Measurements from ENCODE around the gene TP53RK.
A peak's percentile ranks its signal among the peaks of the same experiment; 100 is the strongest.
"Not testable (repeated sequence)": the region's sequence is repeated elsewhere in the genome, so short reads cannot be mapped to it uniquely, and the experiment has no call there.

Gene TP53RK

DNA sequence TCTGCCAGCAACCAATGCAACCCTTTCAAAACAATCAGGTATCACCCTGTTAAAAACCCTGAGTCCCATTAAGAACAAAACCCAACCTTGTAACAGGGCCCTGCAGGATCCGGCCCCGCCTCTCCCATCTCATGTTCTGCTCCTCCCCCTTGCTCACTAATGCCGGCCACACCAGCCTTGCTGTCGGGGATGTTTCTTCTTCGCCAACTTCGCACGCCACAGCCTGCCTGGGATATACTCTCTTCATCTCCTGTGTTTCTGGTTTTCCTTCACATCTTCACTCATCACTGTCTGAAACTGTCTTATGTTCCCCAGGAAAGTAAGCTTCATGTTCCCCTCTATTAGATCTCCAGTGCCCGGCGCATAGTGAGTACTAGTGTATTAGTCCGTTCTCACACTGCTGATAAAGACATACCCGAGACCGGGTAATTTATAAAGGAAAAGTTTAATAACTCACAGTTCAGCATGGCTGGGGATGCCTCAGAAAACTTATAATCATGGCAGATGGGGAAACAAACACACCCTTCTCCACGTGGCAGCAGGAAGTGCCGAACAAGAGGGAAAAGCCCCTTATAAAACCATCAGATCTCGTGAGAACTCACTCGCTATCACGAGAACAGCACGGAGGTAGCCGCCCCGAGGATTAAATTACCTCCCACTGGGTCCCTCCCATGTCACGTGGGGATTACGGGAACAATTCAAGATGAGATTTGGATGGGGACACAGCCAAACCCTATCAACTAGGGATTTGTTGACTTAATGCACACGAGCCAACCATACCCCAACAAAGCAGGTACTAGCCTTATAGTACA is 5.1 kb downstream of the TP53RK start:
- no peaks in the 10 kb centered on the region for H3K27me3 ChIP-seq (ENCODE audit: control insufficient read depth in 2 of 2, insufficient read depth in 2 of 2, low read length in 2 of 2)
- H3K4me1 ChIP-seq (ENCODE audit: control insufficient read depth in 2 of 2, insufficient read depth in 2 of 2, low read length in 2 of 2) = peaks cover 11 to 15% of the 10 kb centered on the region in 2 donors
- H3K27ac ChIP-seq (ENCODE audit: low read depth in 2 of 2, low read length in 2 of 2) = no peak overlapping the region
- peak overlapping the region in 1 of 2 donors; percentile 17 for H3K9ac ChIP-seq (ENCODE audit: low read depth in 1 of 2, low read length in 2 of 2)
- H3K9me3 ChIP-seq (ENCODE audit: control insufficient read depth in 2 of 2, low read length in 2 of 2) = no peaks in the 10 kb centered on the region
- peaks cover 5 to 11% of the 10 kb centered on the region in 2 donors for H3K36me3 ChIP-seq (ENCODE audit: control insufficient read depth in 2 of 2, insufficient read depth in 2 of 2, low read length in 2 of 2)
- peak overlapping the region in 1 of 2 donors; percentile 27 for H3K4me3 ChIP-seq (ENCODE audit: low read length in 2 of 2)

DNA sequence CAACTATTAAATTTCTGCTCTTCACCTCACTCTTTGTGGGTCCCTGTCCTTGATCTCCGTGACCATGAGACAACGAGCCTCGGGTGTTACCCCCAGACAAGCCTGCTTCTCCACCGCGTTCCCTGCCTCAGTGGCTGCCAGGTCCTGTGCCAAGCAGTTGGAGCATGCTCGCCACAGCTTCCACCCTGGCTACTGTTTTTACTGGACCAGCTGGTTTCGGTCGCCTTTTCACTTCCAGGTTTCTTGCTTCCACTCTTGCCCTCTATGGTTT is 5.6 kb downstream of the TP53RK start:
- Histone ChIP-seq H3K4me1 (ENCODE audit: control insufficient read depth in 2 of 2, insufficient read depth in 2 of 2, low read length in 2 of 2) (peaks cover 9 to 12% of the 10 kb centered on the region in 2 donors), H3K27me3 (ENCODE audit: control insufficient read depth in 2 of 2, insufficient read depth in 2 of 2, low read length in 2 of 2) (no peaks in the 10 kb centered on the region), H3K36me3 (ENCODE audit: control insufficient read depth in 2 of 2, insufficient read depth in 2 of 2, low read length in 2 of 2) (peaks cover 5 to 11% of the 10 kb centered on the region in 2 donors), H3K27ac (ENCODE audit: low read depth in 2 of 2, low read length in 2 of 2) (no peak overlapping the region), H3K4me3 (ENCODE audit: low read length in 2 of 2) (no peak overlapping the region), H3K9ac (ENCODE audit: low read depth in 1 of 2, low read length in 2 of 2) (peak overlapping the region in 1 of 2 donors; percentile 17), H3K9me3 (ENCODE audit: control insufficient read depth in 2 of 2, low read length in 2 of 2) (no peaks in the 10 kb centered on the region)

DNA sequence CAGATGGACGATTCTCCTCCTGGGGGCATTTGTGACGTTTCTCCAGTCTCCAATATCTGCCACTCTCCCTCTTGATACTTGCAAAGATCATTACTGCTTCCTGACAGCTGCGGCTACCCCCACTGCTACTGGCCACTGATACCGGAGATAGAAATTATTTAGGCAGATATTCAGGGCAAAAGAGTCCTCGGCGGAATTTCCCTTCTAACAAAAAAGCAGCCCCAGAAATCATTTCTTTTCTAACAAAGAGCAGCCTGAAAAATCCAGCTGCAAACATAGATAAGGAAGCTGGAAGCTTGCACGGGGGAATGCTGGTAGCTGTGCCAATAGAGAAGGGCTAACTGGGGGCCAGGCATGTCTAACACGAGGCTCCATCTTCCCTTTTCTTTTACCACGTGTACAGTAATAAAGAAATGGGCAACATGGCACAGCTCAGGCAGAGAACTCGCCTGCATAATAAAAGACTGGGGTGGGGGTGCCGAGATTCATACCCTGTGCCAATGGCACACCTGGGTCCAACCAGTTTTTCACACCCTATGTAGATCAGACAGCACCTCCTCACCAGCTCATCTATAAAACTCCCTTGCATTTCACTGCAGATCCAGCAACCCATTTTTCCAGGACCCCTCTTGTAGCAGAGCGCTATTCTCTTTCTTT is 6.1 kb downstream of the TP53RK start:
- Histone ChIP-seq H3K36me3 (ENCODE audit: control insufficient read depth in 2 of 2, insufficient read depth in 2 of 2, low read length in 2 of 2) (peaks cover 5 to 11% of the 10 kb centered on the region in 2 donors), H3K27me3 (ENCODE audit: control insufficient read depth in 2 of 2, insufficient read depth in 2 of 2, low read length in 2 of 2) (no peaks in the 10 kb centered on the region), H3K4me3 (ENCODE audit: low read length in 2 of 2) (no peak overlapping the region), H3K4me1 (ENCODE audit: control insufficient read depth in 2 of 2, insufficient read depth in 2 of 2, low read length in 2 of 2) (peaks cover 5 to 8% of the 10 kb centered on the region in 2 donors), H3K9ac (ENCODE audit: low read depth in 1 of 2, low read length in 2 of 2) (no peak overlapping the region), H3K9me3 (ENCODE audit: control insufficient read depth in 2 of 2, low read length in 2 of 2) (no peaks in the 10 kb centered on the region), H3K27ac (ENCODE audit: low read depth in 2 of 2, low read length in 2 of 2) (no peak overlapping the region)

DNA sequence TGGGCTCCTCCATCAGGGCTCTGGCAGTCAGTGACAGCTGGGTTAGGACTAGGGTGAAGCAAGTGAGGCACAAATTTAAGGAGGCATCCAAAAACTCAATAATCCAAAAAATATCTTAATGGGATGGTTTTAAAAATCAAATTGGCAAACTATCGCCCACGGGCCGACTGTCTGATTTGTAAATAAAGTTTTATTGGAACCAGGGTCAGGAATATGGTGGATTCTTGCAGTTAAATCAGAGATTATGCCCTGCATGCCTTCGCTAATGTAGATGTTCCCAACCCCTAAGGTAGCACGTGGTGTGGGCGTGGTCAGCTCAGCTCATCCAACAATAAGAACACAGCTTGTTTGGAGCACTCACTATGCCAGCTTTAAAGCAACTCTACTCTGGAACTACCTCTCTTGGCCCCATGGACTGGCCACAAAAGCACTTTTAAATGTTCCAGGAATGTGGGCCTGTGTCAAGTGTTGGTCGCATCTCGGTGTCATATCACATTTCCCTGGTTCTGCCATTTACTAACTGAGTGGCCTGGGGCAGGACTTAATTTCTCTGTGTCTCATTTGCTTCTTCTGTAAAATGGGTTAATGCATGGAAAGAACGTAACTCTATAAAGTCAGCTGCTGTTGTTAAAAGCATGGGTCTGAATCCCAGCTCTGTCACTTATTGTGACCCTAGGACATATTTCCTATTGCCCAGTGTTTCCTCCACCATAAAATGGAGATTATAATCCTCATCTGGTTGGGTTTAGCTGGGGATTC is 7.0 kb downstream of the TP53RK start:
- H3K4me3 ChIP-seq (ENCODE audit: low read length in 2 of 2) = no peak overlapping the region
- H3K9me3 ChIP-seq (ENCODE audit: control insufficient read depth in 2 of 2, low read length in 2 of 2) = no peaks in the 10 kb centered on the region
- H3K27me3 ChIP-seq (ENCODE audit: control insufficient read depth in 2 of 2, insufficient read depth in 2 of 2, low read length in 2 of 2) = no peaks in the 10 kb centered on the region
- no peaks in the 10 kb centered on the region for H3K4me1 ChIP-seq (ENCODE audit: control insufficient read depth in 2 of 2, insufficient read depth in 2 of 2, low read length in 2 of 2)
- no peak overlapping the region for H3K27ac ChIP-seq (ENCODE audit: low read depth in 2 of 2, low read length in 2 of 2)
- H3K36me3 ChIP-seq (ENCODE audit: control insufficient read depth in 2 of 2, insufficient read depth in 2 of 2, low read length in 2 of 2) = peaks cover 5 to 11% of the 10 kb centered on the region in 2 donors
- H3K9ac ChIP-seq (ENCODE audit: low read depth in 1 of 2, low read length in 2 of 2) = no peak overlapping the region

DNA sequence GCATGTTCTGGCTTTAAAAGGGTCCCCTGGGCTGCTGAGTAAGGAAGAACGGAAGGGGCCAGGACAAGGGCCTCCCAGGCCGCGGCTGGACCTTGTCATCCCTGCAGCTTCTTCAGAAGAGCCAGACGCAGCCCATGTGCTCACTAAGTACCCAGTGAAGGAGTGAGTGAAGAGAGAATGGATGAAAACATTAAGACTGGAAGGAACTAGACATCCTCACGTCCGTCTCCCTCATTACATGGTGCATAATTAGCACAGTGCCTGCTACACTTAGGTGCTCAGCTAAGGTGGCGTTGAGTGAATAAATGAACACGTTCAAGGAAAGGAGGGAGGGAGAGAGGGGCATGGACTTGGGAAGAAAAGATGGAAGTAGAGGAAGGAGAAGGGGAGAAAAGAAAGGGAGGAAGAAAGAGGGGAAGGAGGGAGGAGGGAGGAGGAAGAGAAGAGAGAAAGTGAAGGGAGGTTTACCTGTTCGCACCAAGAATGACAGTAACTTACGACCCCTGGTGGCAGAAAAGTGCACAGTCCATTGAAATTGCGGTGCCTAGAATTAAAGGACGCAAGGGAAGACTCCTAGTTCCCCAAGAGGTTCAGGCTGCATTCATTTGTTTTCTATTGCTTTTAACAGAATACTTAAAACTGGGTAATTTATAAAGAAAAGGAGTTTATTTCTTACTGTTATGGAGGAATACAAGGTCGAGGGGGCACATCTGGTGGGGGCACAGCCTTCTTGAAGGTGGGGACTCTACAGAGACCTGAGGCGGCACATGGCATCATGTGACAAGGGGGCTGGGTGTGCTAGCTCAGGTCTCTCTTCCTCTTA is 8.0 kb downstream of the TP53RK start:
- Histone ChIP-seq H3K27me3 (ENCODE audit: control insufficient read depth in 2 of 2, insufficient read depth in 2 of 2, low read length in 2 of 2) (no peaks in the 10 kb centered on the region), H3K4me1 (ENCODE audit: control insufficient read depth in 2 of 2, insufficient read depth in 2 of 2, low read length in 2 of 2) (no peaks in the 10 kb centered on the region), H3K27ac (ENCODE audit: low read depth in 2 of 2, low read length in 2 of 2) (no peak overlapping the region), H3K36me3 (ENCODE audit: control insufficient read depth in 2 of 2, insufficient read depth in 2 of 2, low read length in 2 of 2) (peaks cover 2 to 5% of the 10 kb centered on the region in 2 donors), H3K9me3 (ENCODE audit: control insufficient read depth in 2 of 2, low read length in 2 of 2) (no peaks in the 10 kb centered on the region), H3K9ac (ENCODE audit: low read depth in 1 of 2, low read length in 2 of 2) (no peak overlapping the region), H3K4me3 (ENCODE audit: low read length in 2 of 2) (no peak overlapping the region)

DNA sequence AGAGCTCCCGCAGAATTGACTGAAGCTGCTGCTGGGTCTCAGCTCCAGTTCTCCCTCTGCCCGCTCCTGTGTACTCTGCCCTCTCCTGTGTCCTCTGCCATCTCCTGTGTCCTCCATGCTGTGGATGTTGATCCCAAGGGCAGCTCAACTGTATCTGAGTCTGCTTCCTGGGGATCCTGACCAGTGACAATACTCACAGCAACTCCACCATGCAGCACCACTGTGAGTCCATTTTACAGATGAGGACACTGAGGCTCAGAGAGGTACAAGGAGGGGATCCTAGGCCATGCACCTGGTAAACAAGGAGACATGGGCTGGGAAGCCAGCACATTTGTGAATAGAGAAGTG is 8.6 kb downstream of the TP53RK start:
- no peak overlapping the region for H3K9ac ChIP-seq (ENCODE audit: low read depth in 1 of 2, low read length in 2 of 2)
- no peaks in the 10 kb centered on the region for H3K4me1 ChIP-seq (ENCODE audit: control insufficient read depth in 2 of 2, insufficient read depth in 2 of 2, low read length in 2 of 2)
- H3K27ac ChIP-seq (ENCODE audit: low read depth in 2 of 2, low read length in 2 of 2) = no peak overlapping the region
- peaks cover 0 to 2% of the 10 kb centered on the region in 2 donors for H3K36me3 ChIP-seq (ENCODE audit: control insufficient read depth in 2 of 2, insufficient read depth in 2 of 2, low read length in 2 of 2)
- H3K27me3 ChIP-seq (ENCODE audit: control insufficient read depth in 2 of 2, insufficient read depth in 2 of 2, low read length in 2 of 2) = no peaks in the 10 kb centered on the region
- H3K4me3 ChIP-seq (ENCODE audit: low read length in 2 of 2) = no peak overlapping the region
- H3K9me3 ChIP-seq (ENCODE audit: control insufficient read depth in 2 of 2, low read length in 2 of 2) = no peaks in the 10 kb centered on the region

DNA sequence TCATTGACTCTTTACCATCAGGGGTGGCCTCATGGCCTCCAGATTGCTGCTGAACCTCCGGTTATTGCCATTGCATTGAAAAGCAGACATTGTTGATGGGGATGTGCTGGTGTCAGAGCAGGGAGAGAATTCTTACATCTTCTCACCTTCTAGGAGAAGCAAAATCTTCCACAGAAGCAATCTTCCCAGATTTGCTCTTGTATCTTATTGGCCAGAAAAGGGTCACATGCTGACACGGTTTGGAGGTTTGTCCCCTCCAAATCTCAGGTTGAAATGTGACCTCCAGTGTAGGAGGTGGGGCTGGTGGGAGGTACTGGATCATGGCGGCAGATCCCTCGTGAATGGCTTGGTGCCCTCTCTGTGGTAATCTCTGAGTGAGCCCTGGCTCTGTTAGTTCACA is 10.7 kb downstream of the TP53RK start:
- Histone ChIP-seq H3K4me1 (ENCODE audit: control insufficient read depth in 2 of 2, insufficient read depth in 2 of 2, low read length in 2 of 2) (no peaks in the 10 kb centered on the region), H3K9ac (ENCODE audit: low read depth in 1 of 2, low read length in 2 of 2) (no peak overlapping the region)

DNA sequence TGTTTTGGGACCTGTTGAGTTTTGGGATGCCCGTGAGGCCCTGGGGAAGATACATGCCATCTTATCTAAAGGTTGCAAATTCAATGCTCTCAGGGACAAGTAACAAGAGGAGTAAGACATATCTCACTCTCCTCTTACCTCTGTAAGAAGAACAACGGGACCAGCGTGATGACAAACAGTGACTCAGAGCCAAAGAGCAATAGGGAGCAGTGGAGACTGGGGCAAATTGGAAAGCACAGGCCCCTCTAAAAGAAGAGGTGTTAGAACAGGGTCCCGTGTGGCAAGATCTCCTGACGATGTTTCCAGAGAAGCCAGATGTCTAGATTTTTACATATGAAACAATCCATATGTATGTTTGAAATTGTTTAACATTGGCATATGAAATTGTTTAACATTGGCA is 11.6 kb downstream of the TP53RK start:
- Histone ChIP-seq H3K4me3 (ENCODE audit: low read length in 2 of 2) (no peak overlapping the region), H3K27ac (ENCODE audit: low read depth in 2 of 2, low read length in 2 of 2) (no peak overlapping the region), H3K9ac (ENCODE audit: low read depth in 1 of 2, low read length in 2 of 2) (no peak overlapping the region), H3K4me1 (ENCODE audit: control insufficient read depth in 2 of 2, insufficient read depth in 2 of 2, low read length in 2 of 2) (no peaks in the 10 kb centered on the region), H3K36me3 (ENCODE audit: control insufficient read depth in 2 of 2, insufficient read depth in 2 of 2, low read length in 2 of 2) (no peaks in the 10 kb centered on the region), H3K27me3 (ENCODE audit: control insufficient read depth in 2 of 2, insufficient read depth in 2 of 2, low read length in 2 of 2) (no peaks in the 10 kb centered on the region), H3K9me3 (ENCODE audit: control insufficient read depth in 2 of 2, low read length in 2 of 2) (no peaks in the 10 kb centered on the region)

More for the DNA sequence above, 10.7 kb downstream of the TP53RK start:
- H3K27ac ChIP-seq (ENCODE audit: low read depth in 2 of 2, low read length in 2 of 2) = no peak overlapping the region
- no peaks in the 10 kb centered on the region for H3K36me3 ChIP-seq (ENCODE audit: control insufficient read depth in 2 of 2, insufficient read depth in 2 of 2, low read length in 2 of 2)
- no peaks in the 10 kb centered on the region for H3K9me3 ChIP-seq (ENCODE audit: control insufficient read depth in 2 of 2, low read length in 2 of 2)
- H3K27me3 ChIP-seq (ENCODE audit: control insufficient read depth in 2 of 2, insufficient read depth in 2 of 2, low read length in 2 of 2) = no peaks in the 10 kb centered on the region
- H3K4me3 ChIP-seq (ENCODE audit: low read length in 2 of 2) = no peak overlapping the region

DNA sequence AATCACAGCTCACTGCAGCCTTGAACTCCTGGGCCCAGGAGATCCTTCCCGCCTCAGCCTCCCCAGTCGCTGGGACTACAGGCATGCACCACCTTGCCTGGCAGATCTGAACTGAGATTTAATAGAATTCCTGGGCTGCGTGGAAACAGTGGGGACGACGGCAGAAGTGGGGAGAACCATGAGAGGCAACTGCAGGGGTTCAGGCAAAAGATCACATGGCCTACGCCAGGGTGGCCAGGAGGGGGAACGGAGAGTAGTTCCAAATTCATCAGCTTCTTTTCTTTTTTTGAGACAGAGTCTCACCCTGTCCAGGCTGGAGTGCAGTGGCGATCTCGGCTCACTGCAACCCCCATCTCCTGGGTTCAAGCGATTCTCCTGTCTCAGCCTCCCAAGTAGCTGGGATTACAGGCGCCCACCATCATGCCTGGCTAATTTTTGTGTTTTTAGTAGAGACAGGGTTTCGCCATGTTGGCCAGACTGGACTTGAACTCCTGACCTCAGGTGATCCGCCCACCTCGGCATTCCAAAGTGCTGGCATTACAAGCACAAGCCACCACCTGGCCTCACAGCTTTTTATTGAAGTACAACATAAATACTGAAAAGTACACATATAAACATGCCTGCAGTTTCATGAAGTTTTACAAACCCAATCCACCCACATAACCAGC is 12.5 kb downstream of the TP53RK start:
- not testable (repeated sequence) for H3K4me1 ChIP-seq (ENCODE audit: control insufficient read depth in 2 of 2, insufficient read depth in 2 of 2, low read length in 2 of 2); H3K4me3 ChIP-seq (ENCODE audit: low read length in 2 of 2); H3K36me3 ChIP-seq (ENCODE audit: control insufficient read depth in 2 of 2, insufficient read depth in 2 of 2, low read length in 2 of 2); H3K27me3 ChIP-seq (ENCODE audit: control insufficient read depth in 2 of 2, insufficient read depth in 2 of 2, low read length in 2 of 2); H3K9me3 ChIP-seq (ENCODE audit: control insufficient read depth in 2 of 2, low read length in 2 of 2); H3K27ac ChIP-seq (ENCODE audit: low read depth in 2 of 2, low read length in 2 of 2); H3K9ac ChIP-seq (ENCODE audit: low read depth in 1 of 2, low read length in 2 of 2)

Measured in mucosa of rectum (tissue), 2 donors.